Measurements from ENCODE around the gene ADAM12.

GRCh38 chr10:126065751-126066377, 322.4 kb downstream of the ADAM12 start:
- TF ChIP-seq KDM1A (IDR thresholded peaks at IDR 0.05) (no peak), ATF2 (CRISPR knock-in tag; IDR thresholded peaks at IDR 0.05) (no peak), SMARCE1 (IDR thresholded peaks at IDR 0.05) (no peak), PCBP2 (IDR thresholded peaks at IDR 0.05; ENCODE audit: low read depth, low read length, poor library complexity, severe bottlenecking) (no peak), E2F6 (IDR thresholded peaks at IDR 0.05; ENCODE audit: borderline replicate concordance in 1 of 2, extremely low read depth in 1 of 2, insufficient read depth in 1 of 2, insufficient read length in 1 of 2, low read depth in 1 of 2, low read length in 1 of 2, poor library complexity in 1 of 2, severe bottlenecking in 1 of 2) (no peak), NFE2L1 (tag; IDR thresholded peaks at IDR 0.05; ENCODE audit: borderline replicate concordance, low read depth) (no peak), EZH2 (IDR thresholded peaks at IDR 0.05; ENCODE audit: borderline replicate concordance, low read depth, low read length) (no peak), RFX5 (IDR thresholded peaks at IDR 0.05; ENCODE audit: low read depth, low read length) (no peak), CTCF (IDR thresholded peaks at IDR 0.05 in 2 of 3, conservative IDR thresholded peaks at IDR 0.05 in 1 of 3; ENCODE audit: insufficient read depth in 2 of 3, low read depth in 1 of 3, low read length in 3 of 3) (no peak), ZNF584 (CRISPR knock-in tag; IDR thresholded peaks at IDR 0.05; ENCODE audit: low read depth) (no peak), MEIS2 (IDR thresholded peaks at IDR 0.05; ENCODE audit: partially characterized antibody) (no peak), REST (IDR thresholded peaks at IDR 0.05; ENCODE audit: borderline replicate concordance) (no peak), REST (CRISPR knock-in tag; IDR thresholded peaks at IDR 0.05; ENCODE audit: low read depth) (no peak), DPF2 (IDR thresholded peaks at IDR 0.05) (no peak), CEBPB (tag; IDR thresholded peaks at IDR 0.05) (no peak)

Measured in K562 (cell line).